GM12878 (cell line): ENCODE data around the gene TRMT44. TPM values are rescaled to one million over a fixed set of nuclear protein-coding genes. Genes with fewer than 3 reads are reported as not detected.

Source experiments
- ATAC-seq: fragments of 200-7000 bp; cut with Tn5 transposase; 3 replicates; pipeline ENCODE4 v1.9.1; 2020; ENCODE audit warnings: mild to moderate bottlenecking, moderate library complexity
- BruUV-seq: library from RNA; stranded (reverse); fragments of 400-500 nt; replicated peaks from 2 replicates; lab custom pipeline; 2021; lab: Mats Ljungman, UMichigan
- CTCF ChIA-PET: fragments of 300-600 bp; sonication (Branson Sonifier 250); formaldehyde crosslinking; extraction: SDS; loops from one replicate; lab custom pipeline; 2021; ENCODE audit warnings: inconsistent platforms; lab: Yijun Ruan, JAX
- POLR2A ChIA-PET: fragments of 350-600 bp; formaldehyde crosslinking; extraction: SDS; loops from one replicate; lab custom pipeline; 2021; ENCODE audit warnings: inconsistent platforms; lab: Charles Lee
- RAD21 ChIA-PET: fragments of 300-600 bp; sonication (Branson Sonifier 250); formaldehyde crosslinking; loops from one replicate; lab custom pipeline; 2023; ENCODE audit warnings: antibody characterized with exemption; ENCODE audit not compliant: unreplicated experiment; lab: Charles Lee
- SMC1A ChIA-PET: fragments of 300-600 bp; sonication (Branson Sonifier 250); formaldehyde crosslinking; loops from one replicate; lab custom pipeline; 2023; ENCODE audit not compliant: unreplicated experiment, uncharacterized antibody; lab: Charles Lee
- DNase-seq: peaks from one replicate; pipeline ENCODE4 v3.0.0-alpha.2; 2011; ENCODE audit warnings: low read depth, low spot score
- FAIRE-seq: peaks from 3 replicates; lab custom pipeline; 2011; peaks lifted over from hg19 to GRCh38; lab: Jason Lieb, UNC
- H2AFZ ChIP-seq: 2 replicates; pipeline ENCODE4 v1.6.0; 2011; ENCODE audit warnings: low read depth, low read length, control low read depth; ENCODE audit not compliant: control insufficient read depth
- H3K27ac ChIP-seq: 2 replicates; pipeline ENCODE4 v1.5.1; 2011; ENCODE audit warnings: control low read depth; ENCODE audit not compliant: control insufficient read depth, insufficient read depth
- H3K27me3 ChIP-seq, 2 experiments: replicated peaks in 1 of 2; 2 replicates each; pipeline versions ENCODE4 v1.6.0 to v1.6.1; 2011; ENCODE audit warnings: low read length in 1 of 2; ENCODE audit not compliant: control insufficient read depth in 2 of 2, insufficient read depth in 2 of 2
- H3K36me3 ChIP-seq, 2 experiments: 2 replicates each; pipeline ENCODE4 v1.5.1; 2011; ENCODE audit warnings: low read length in 1 of 2; ENCODE audit not compliant: control insufficient read depth in 2 of 2, insufficient read depth in 2 of 2
- H3K4me1 ChIP-seq: 2 replicates; pipeline ENCODE4 v1.6.1; 2011; ENCODE audit warnings: mild to moderate bottlenecking, low read length, moderate library complexity, mixed read lengths; ENCODE audit not compliant: control insufficient read depth, insufficient read depth
- H3K4me2 ChIP-seq: 2 replicates; pipeline ENCODE4 v1.6.0; 2011; ENCODE audit warnings: control low read depth; ENCODE audit not compliant: control insufficient read depth, insufficient read depth
- H3K4me3 ChIP-seq: fragments of 200-600 bp; sonication (generic); 2 replicates; pipeline ENCODE4 v1.5.1; 2016
- H3K79me2 ChIP-seq: 2 replicates; pipeline ENCODE4 v1.6.0; 2011; ENCODE audit warnings: low read length; ENCODE audit not compliant: control insufficient read depth, insufficient read depth
- H3K9ac ChIP-seq: 2 replicates; pipeline ENCODE4 v1.8.0; 2011; ENCODE audit warnings: low read length, control low read depth, mixed read lengths; ENCODE audit not compliant: control insufficient read depth, insufficient read depth
- H3K9me3 ChIP-seq: replicated peaks from 3 replicates; pipeline ENCODE4 v1.5.1; 2011; ENCODE audit warnings: mild to moderate bottlenecking, low read length; ENCODE audit not compliant: control insufficient read depth, insufficient read depth
- H4K20me1 ChIP-seq: 2 replicates; pipeline ENCODE4 v1.6.0; 2011; ENCODE audit not compliant: control insufficient read depth, insufficient read depth
- FOS ChIP-seq: IDR thresholded peaks from 3 replicates; pipeline ENCODE4 v1.6.1; 2011; ENCODE audit warnings: borderline replicate concordance; ENCODE audit not compliant: insufficient read length; ENCODE audit errors: extremely low read depth
- KDM1A ChIP-seq: fragments of 200-600 bp; sonication (generic); IDR thresholded peaks from 2 replicates; pipeline ENCODE4 v1.6.1; 2016; ENCODE audit warnings: borderline replicate concordance
- MTA3 ChIP-seq: IDR thresholded peaks from 2 replicates; pipeline ENCODE4 v1.6.1; 2012; ENCODE audit warnings: low read length, inconsistent platforms, borderline replicate concordance
- NFIC ChIP-seq: IDR thresholded peaks from 2 replicates; pipeline ENCODE4 v1.6.1; 2012; ENCODE audit warnings: low read depth, mild to moderate bottlenecking, inconsistent platforms, low read length, moderate library complexity
- NFYB ChIP-seq: IDR thresholded peaks from 2 replicates; pipeline ENCODE4 v1.6.1; 2011; ENCODE audit warnings: low read depth, mild to moderate bottlenecking, low read length, improper control_type of control experiment, moderate library complexity; ENCODE audit not compliant: insufficient read depth
- NRF1 ChIP-seq: conservative IDR thresholded peaks from 2 replicates; pipeline ENCODE4 v1.6.1; 2011; ENCODE audit warnings: mild to moderate bottlenecking, low read depth, low read length, improper control_type of control experiment
- PAX8 ChIP-seq: fragments of 450-650 bp; IDR thresholded peaks from 2 replicates; pipeline ENCODE4 v1.6.1; 2017; ENCODE audit warnings: mild to moderate bottlenecking, moderate library complexity
- POLR2A ChIP-seq: IDR thresholded peaks from 2 replicates; pipeline ENCODE4 v1.6.1; 2011; ENCODE audit warnings: low read depth, mild to moderate bottlenecking, low read length
- RB1 ChIP-seq: fragments of 450-650 bp; formaldehyde crosslinking; IDR thresholded peaks from 2 replicates; pipeline ENCODE4 v1.6.1; 2017; ENCODE audit warnings: mild to moderate bottlenecking, borderline replicate concordance
- RFX5 ChIP-seq: IDR thresholded peaks from 2 replicates; pipeline ENCODE4 v1.6.1; 2011; ENCODE audit warnings: low read depth, low read length, improper control_type of control experiment
- SREBF1 ChIP-seq: IDR thresholded peaks from 2 replicates; pipeline ENCODE4 v1.6.1; 2012; ENCODE audit warnings: mild to moderate bottlenecking, low read length
- TCF12 ChIP-seq: IDR thresholded peaks from 2 replicates; pipeline ENCODE4 v1.6.1; 2011; ENCODE audit warnings: low read depth, mild to moderate bottlenecking, low read length
- WRNIP1 ChIP-seq: IDR thresholded peaks from 2 replicates; pipeline ENCODE4 v1.6.1; 2011; ENCODE audit warnings: low read depth, low read length, improper control_type of control experiment, borderline replicate concordance
- ZNF217 ChIP-seq: fragments of 450-650 bp; IDR thresholded peaks from 2 replicates; pipeline ENCODE4 v1.6.1; 2017; ENCODE audit warnings: antibody characterized with exemption, mild to moderate bottlenecking
- WGBS: methylation state at CpG from one replicate; pipeline ENCODE4 v1.1.6; 2016; ENCODE audit warnings: low lambda C conversion rate; ENCODE audit not compliant: insufficient replicate concordance, insufficient coverage; ENCODE audit errors: missing lambda C conversion rate; 5-methylcytosine and 5-hydroxymethylcytosine counted together
- in situ Hi-C: fragments of 300-500 bp; cut with MboI; formaldehyde crosslinking; loops from 9 replicates; pipeline ENCODE4 v1.14.3; 2018; ENCODE audit warnings: mixed read lengths
- intact Hi-C: fragments of 100-400 bp; cut with micrococcal nuclease; formaldehyde crosslinking; loops from one replicate; pipeline ENCODE4 v1.14.2; 2022; ENCODE audit not compliant: unreplicated experiment
- polyA plus RNA-seq, 11 experiments: library from polyadenylated mRNA; depleted of rRNA in 4 of 11; unstranded in 6 of 11; stranded (reverse) in 5 of 11; fragments of >200 nt; fragmentation: Nextera tagmentation in 4 of 11; fragmentation: Illumina TruSeq in 1 of 11; extraction: Ambion mirVana in 4 of 11; extraction: Trizol in 1 of 11; gene quantifications; 1 replicate in 1 of 11; 2 replicates in 10 of 11; pipeline versions ENCODE4 v1.2.1 to v1.2.3, GENCODE V29; 2011 to 2016; ENCODE audit warnings: inconsistent platforms in 2 of 11, missing spikeins in 2 of 11, low read depth in 1 of 11
- total RNA-seq, 4 experiments: library from RNA; depleted of rRNA in 3 of 4; stranded (reverse); fragments of >200 nt in 3 of 4; fragmentation: Illumina TruSeq in 1 of 4; extraction: Trizol in 1 of 4; gene quantifications; 2 replicates each; pipeline versions ENCODE4 v1.2.1 to v1.2.3, GENCODE V29; 2013 to 2021
- TF ChIP-seq, protein P1 (sequence below): fragments of 450-650 bp; formaldehyde crosslinking; IDR thresholded peaks from 2 replicates; pipeline ENCODE4 v1.4.0; 2022; ENCODE audit warnings: mild to moderate bottlenecking, moderate library complexity
- TF ChIP-seq, protein P2 (sequence below): fragments of 450-650 bp; formaldehyde crosslinking; IDR thresholded peaks from 2 replicates; pipeline ENCODE4 v1.4.0; 2020; ENCODE audit warnings: mild to moderate bottlenecking, moderate library complexity

The TRMT44 gene
- total and polyA plus RNA-seq, 10 of the 15 experiments (the other 5 are each of a cell fraction or from before 2014, with no cell fraction given), result 1.3 to 18.5 (median 10.1) TPM

- TF ChIP-seq, protein P1, sequence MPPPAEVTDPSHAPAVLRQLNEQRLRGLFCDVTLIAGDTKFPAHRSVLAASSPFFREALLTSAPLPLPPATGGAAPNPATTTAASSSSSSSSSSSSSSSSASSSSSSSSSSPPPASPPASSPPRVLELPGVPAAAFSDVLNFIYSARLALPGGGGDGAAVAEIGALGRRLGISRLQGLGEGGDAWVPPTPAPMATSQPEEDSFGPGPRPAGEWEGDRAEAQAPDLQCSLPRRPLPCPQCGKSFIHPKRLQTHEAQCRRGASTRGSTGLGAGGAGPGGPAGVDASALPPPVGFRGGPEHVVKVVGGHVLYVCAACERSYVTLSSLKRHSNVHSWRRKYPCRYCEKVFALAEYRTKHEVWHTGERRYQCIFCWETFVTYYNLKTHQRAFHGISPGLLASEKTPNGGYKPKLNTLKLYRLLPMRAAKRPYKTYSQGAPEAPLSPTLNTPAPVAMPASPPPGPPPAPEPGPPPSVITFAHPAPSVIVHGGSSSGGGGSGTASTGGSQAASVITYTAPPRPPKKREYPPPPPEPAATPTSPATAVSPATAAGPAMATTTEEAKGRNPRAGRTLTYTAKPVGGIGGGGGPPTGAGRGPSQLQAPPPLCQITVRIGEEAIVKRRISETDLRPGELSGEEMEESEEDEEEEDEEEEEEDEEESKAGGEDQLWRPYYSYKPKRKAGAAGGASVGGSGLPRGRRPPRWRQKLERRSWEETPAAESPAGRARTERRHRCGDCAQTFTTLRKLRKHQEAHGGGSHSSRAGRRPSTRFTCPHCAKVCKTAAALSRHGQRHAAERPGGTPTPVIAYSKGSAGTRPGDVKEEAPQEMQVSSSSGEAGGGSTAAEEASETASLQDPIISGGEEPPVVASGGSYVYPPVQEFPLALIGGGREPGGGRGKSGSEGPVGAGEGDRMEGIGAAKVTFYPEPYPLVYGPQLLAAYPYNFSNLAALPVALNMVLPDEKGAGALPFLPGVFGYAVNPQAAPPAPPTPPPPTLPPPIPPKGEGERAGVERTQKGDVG (CRISPR knock-in tag), result no peak
- TF ChIP-seq WRNIP1 (no peak), PAX8 (no peak), RB1 (no peak)
These were observed 62.4 kb downstream of the TRMT44 start (continued) for GRCh38 chr4:8502836-8503585.

DNA sequence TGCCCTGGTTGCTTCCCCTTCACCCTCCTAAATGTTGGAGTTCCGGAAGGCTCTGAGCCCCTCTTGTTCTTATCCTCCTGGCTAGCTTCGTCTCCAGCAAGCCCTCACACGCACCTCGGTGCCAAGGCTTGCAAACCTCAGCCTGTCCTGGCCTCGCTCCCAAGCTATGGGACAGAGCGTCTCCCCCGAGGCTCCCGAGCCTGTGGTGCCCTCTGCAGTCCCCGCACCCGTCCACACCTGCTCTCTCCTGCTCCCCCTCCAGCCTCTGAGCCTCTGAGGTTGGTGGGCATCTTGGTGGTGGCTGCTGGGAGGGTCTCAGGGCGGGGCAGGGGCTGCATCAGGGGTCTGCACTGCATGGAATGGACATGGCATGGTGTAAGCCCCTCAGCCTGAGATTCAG lies 63.2 kb downstream of the TRMT44 start:
- ChIA-PET CTCF (interaction anchor here (0.6 kb wide), 1 partner anchor 436 kb away, joined by 3 read pairs; no protein-coding TSS in a partner anchor), RAD21 (interaction anchor here (1.0 kb wide), 1 partner anchor 13 kb away, joined by 3 read pairs; no protein-coding TSS in a partner anchor)
- ATAC-seq, result no peak

More for the DNA sequence above, 63.2 kb downstream of the TRMT44 start:
- no TSS peak for BruUV-seq
- ChIA-PET SMC1A (no interaction called here), POLR2A (no interaction called here)
- H3K4me2 ChIP-seq, result no peak overlapping the region
- DNase-seq (no peak), FAIRE-seq (no peak)
- no peaks in the 10 kb centered on the region for H3K4me1 ChIP-seq
- in situ Hi-C loops, result no loop called here
- intact Hi-C loops, result no loop called here
- H2AFZ ChIP-seq, result no peak overlapping the region
- H3K9me3 ChIP-seq, result no peaks in the 10 kb centered on the region; the same call in 2 of the 3 replicates
- H3K4me3 ChIP-seq, result no peak overlapping the region
- TF ChIP-seq KDM1A (no peak), MTA3 (no peak), SREBF1 (no peak), POLR2A (no peak), ZNF217 (no peak), FOS (no peak), TCF12 (no peak), NFYB (no peak), NFIC (no peak), RFX5 (no peak), NRF1 (no peak)
- TF ChIP-seq, protein P2, sequence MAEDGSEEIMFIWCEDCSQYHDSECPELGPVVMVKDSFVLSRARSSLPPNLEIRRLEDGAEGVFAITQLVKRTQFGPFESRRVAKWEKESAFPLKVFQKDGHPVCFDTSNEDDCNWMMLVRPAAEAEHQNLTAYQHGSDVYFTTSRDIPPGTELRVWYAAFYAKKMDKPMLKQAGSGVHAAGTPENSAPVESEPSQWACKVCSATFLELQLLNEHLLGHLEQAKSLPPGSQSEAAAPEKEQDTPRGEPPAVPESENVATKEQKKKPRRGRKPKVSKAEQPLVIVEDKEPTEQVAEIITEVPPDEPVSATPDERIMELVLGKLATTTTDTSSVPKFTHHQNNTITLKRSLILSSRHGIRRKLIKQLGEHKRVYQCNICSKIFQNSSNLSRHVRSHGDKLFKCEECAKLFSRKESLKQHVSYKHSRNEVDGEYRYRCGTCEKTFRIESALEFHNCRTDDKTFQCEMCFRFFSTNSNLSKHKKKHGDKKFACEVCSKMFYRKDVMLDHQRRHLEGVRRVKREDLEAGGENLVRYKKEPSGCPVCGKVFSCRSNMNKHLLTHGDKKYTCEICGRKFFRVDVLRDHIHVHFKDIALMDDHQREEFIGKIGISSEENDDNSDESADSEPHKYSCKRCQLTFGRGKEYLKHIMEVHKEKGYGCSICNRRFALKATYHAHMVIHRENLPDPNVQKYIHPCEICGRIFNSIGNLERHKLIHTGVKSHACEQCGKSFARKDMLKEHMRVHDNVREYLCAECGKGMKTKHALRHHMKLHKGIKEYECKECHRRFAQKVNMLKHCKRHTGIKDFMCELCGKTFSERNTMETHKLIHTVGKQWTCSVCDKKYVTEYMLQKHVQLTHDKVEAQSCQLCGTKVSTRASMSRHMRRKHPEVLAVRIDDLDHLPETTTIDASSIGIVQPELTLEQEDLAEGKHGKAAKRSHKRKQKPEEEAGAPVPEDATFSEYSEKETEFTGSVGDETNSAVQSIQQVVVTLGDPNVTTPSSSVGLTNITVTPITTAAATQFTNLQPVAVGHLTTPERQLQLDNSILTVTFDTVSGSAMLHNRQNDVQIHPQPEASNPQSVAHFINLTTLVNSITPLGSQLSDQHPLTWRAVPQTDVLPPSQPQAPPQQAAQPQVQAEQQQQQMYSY (CRISPR knock-in tag), result no peak
- no peaks in the 10 kb centered on the region for H3K36me3 ChIP-seq
- no peaks in the 10 kb centered on the region for H3K79me2 ChIP-seq
- H3K27ac ChIP-seq, result no peak overlapping the region
- no peaks in the 10 kb centered on the region for H3K27me3 ChIP-seq
- H4K20me1 ChIP-seq, result no peaks in the 10 kb centered on the region
- WGBS, result 18% methylated on average over 11 of the region's 11 CpGs
- no peak overlapping the region for H3K9ac ChIP-seq
